ENCODE data around the gene BRMS1. TPM values are rescaled to one million over a fixed set of nuclear protein-coding genes. Genes with fewer than 3 reads are reported as not detected.

The BRMS1 gene
- total and polyA plus RNA-seq, 10 of the 15 experiments (the other 5 are each of a cell fraction or from before 2014, with no cell fraction given), result 2.1 to 85.3 (median 48.5) TPM

DNA sequence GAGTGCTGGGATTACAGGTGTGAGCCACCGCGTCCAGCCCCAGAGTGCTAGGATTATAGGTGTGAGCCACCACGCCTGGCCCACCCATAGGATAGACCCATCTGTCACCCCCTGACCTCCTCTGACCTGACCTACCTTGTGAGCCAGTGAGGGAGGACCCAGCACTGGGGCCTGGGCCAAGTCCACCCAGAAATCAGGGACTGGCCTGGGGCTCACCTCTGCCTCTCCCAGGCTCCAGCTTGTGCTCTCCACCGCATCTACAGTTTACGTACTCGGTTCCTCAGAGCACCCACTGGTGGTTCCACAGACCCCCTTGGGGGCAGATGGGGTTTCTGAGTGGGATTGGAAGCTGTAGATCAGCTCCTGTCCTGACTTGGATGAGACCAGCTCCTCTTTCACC is 20.3 kb upstream of the BRMS1 start:
- no peaks in the 10 kb centered on the region for H4K20me1 ChIP-seq (ENCODE audit: control insufficient read depth, insufficient read depth)
- BruUV-seq (replicated peaks), result no TSS peak
- no peaks in the 10 kb centered on the region; the same call in 1 of the 2 replicates for H3K4me1 ChIP-seq (ENCODE audit: control insufficient read depth, insufficient read depth, low read length)
- ChIA-PET CTCF (interaction anchor here (0.6 to 5.9 kb wide), 6 partner anchors 12 to 31 kb away, joined by 3 to 91 read pairs (median 12); partner anchors contain the start of gene BRMS1), POLR2A (no interaction called here), RAD21 (ENCODE audit: unreplicated experiment) (interaction anchor here (1.5 kb wide), 1 partner anchor 24 kb away, joined by 3 read pairs; no protein-coding TSS in a partner anchor), SMC1A (ENCODE audit: uncharacterized antibody, unreplicated experiment) (interaction anchor here (0.5 to 2.8 kb wide), 2 partner anchors 24 to 118 kb away, joined by 3 to 9 read pairs; no protein-coding TSS in a partner anchor)
- H3K36me3 ChIP-seq (ENCODE audit: control insufficient read depth in 2 of 2, insufficient read depth in 2 of 2, low read length in 1 of 2), result peaks cover 0 to 2% of the 10 kb centered on the region in 2 experiments; a peak in 2 of 4 replicates
- DNase-seq (ENCODE audit: low read depth, low spot score) (no peak), FAIRE-seq (no peak), ATAC-seq (no peak)
- H3K4me3 ChIP-seq, result no peak overlapping the region
- no peak overlapping the region for H2AFZ ChIP-seq (ENCODE audit: control insufficient read depth, low read depth, low read length)
- intact Hi-C loops (cut with micrococcal nuclease; ENCODE audit: unreplicated experiment), result no loop called here
- H3K4me2 ChIP-seq (ENCODE audit: control insufficient read depth, insufficient read depth), result no peak overlapping the region
- no peaks in the 10 kb centered on the region for H3K79me2 ChIP-seq (ENCODE audit: control insufficient read depth, insufficient read depth, low read length)
- TF ChIP-seq RFX5 (IDR thresholded peaks at IDR 0.05; ENCODE audit: low read depth, low read length), result no peak
- TF ChIP-seq ZNF622 (IDR thresholded peaks at IDR 0.05), result no peak
- TF ChIP-seq, protein P1, sequence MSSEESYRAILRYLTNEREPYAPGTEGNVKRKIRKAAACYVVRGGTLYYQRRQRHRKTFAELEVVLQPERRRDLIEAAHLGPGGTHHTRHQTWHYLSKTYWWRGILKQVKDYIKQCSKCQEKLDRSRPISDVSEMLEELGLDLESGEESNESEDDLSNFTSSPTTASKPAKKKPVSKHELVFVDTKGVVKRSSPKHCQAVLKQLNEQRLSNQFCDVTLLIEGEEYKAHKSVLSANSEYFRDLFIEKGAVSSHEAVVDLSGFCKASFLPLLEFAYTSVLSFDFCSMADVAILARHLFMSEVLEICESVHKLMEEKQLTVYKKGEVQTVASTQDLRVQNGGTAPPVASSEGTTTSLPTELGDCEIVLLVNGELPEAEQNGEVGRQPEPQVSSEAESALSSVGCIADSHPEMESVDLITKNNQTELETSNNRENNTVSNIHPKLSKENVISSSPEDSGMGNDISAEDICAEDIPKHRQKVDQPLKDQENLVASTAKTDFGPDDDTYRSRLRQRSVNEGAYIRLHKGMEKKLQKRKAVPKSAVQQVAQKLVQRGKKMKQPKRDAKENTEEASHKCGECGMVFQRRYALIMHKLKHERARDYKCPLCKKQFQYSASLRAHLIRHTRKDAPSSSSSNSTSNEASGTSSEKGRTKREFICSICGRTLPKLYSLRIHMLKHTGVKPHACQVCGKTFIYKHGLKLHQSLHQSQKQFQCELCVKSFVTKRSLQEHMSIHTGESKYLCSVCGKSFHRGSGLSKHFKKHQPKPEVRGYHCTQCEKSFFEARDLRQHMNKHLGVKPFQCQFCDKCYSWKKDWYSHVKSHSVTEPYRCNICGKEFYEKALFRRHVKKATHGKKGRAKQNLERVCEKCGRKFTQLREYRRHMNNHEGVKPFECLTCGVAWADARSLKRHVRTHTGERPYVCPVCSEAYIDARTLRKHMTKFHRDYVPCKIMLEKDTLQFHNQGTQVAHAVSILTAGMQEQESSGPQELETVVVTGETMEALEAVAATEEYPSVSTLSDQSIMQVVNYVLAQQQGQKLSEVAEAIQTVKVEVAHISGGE (CRISPR knock-in tag; IDR thresholded peaks at IDR 0.05), result no peak
- no peak for TF ChIP-seq NBN (IDR thresholded peaks at IDR 0.05)
- TF ChIP-seq BMI1 (IDR thresholded peaks at IDR 0.05; ENCODE audit: borderline replicate concordance), result no peak
- no peak for TF ChIP-seq YBX1 (IDR thresholded peaks at IDR 0.05)
- TF ChIP-seq, protein P2, sequence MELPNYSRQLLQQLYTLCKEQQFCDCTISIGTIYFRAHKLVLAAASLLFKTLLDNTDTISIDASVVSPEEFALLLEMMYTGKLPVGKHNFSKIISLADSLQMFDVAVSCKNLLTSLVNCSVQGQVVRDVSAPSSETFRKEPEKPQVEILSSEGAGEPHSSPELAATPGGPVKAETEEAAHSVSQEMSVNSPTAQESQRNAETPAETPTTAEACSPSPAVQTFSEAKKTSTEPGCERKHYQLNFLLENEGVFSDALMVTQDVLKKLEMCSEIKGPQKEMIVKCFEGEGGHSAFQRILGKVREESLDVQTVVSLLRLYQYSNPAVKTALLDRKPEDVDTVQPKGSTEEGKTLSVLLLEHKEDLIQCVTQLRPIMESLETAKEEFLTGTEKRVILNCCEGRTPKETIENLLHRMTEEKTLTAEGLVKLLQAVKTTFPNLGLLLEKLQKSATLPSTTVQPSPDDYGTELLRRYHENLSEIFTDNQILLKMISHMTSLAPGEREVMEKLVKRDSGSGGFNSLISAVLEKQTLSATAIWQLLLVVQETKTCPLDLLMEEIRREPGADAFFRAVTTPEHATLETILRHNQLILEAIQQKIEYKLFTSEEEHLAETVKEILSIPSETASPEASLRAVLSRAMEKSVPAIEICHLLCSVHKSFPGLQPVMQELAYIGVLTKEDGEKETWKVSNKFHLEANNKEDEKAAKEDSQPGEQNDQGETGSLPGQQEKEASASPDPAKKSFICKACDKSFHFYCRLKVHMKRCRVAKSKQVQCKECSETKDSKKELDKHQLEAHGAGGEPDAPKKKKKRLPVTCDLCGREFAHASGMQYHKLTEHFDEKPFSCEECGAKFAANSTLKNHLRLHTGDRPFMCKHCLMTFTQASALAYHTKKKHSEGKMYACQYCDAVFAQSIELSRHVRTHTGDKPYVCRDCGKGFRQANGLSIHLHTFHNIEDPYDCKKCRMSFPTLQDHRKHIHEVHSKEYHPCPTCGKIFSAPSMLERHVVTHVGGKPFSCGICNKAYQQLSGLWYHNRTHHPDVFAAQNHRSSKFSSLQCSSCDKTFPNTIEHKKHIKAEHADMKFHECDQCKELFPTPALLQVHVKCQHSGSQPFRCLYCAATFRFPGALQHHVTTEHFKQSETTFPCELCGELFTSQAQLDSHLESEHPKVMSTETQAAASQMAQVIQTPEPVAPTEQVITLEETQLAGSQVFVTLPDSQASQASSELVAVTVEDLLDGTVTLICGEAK (IDR thresholded peaks at IDR 0.05; ENCODE audit: borderline replicate concordance), result no peak
- TF ChIP-seq, protein P3, sequence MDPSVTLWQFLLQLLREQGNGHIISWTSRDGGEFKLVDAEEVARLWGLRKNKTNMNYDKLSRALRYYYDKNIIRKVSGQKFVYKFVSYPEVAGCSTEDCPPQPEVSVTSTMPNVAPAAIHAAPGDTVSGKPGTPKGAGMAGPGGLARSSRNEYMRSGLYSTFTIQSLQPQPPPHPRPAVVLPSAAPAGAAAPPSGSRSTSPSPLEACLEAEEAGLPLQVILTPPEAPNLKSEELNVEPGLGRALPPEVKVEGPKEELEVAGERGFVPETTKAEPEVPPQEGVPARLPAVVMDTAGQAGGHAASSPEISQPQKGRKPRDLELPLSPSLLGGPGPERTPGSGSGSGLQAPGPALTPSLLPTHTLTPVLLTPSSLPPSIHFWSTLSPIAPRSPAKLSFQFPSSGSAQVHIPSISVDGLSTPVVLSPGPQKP (IDR thresholded peaks at IDR 0.05; ENCODE audit: low read depth, low read length), result no peak
- no peak for TF ChIP-seq CBFB (IDR thresholded peaks at IDR 0.05; ENCODE audit: low read depth)
- TF ChIP-seq SREBF1 (IDR thresholded peaks at IDR 0.05; ENCODE audit: low read length), result no peak
- TF ChIP-seq FOXK2 (IDR thresholded peaks at IDR 0.05), result no peak
- WGBS (ENCODE audit: insufficient coverage, insufficient replicate concordance, low lambda C conversion rate, missing lambda C conversion rate), result 78% methylated on average over 6 of the region's 6 CpGs
- H3K27ac ChIP-seq (ENCODE audit: control insufficient read depth, insufficient read depth), result no peak overlapping the region
- H3K27me3 ChIP-seq (replicated peaks in 1 of 2; ENCODE audit: control insufficient read depth in 2 of 2, insufficient read depth in 2 of 2, low read length in 1 of 2), result no peaks in the 10 kb centered on the region
- in situ Hi-C loops (cut with MboI), result no loop called here
- H3K9ac ChIP-seq (ENCODE audit: control insufficient read depth, insufficient read depth, low read length), result no peak overlapping the region
- no peaks in the 10 kb centered on the region for H3K9me3 ChIP-seq (replicated peaks; ENCODE audit: control insufficient read depth, insufficient read depth, low read length)

All from GM12878 (cell line).